ENCODE results near the gene TMPRSS7. TPM values are rescaled to one million over a fixed set of nuclear protein-coding genes. Genes with fewer than 3 reads are reported as not detected.

Gene TMPRSS7
- total RNA-seq, 4 donors from 2014 or later, result not detected

- H3K27me3 ChIP-seq, result no peaks in the 10 kb centered on the region
- in situ Hi-C loops (cut with MboI; ENCODE audit: low sequenced_read_pairs in 4 of 4), result loop anchor here in 1 of 4 donors (25.0 kb wide), 1 partner anchor 396 kb away; no protein-coding TSS in a partner anchor
- no peaks in the 10 kb centered on the region for H3K4me1 ChIP-seq
- DNase-seq (no peak), ATAC-seq (no peak)
- TF ChIP-seq CTCF (IDR thresholded peaks at IDR 0.05 in 4 of 5, conservative IDR thresholded peaks at IDR 0.05 in 1 of 5), result no peak
- TF ChIP-seq POLR2A (IDR thresholded peaks at IDR 0.05), result no peak
- H3K9me3 ChIP-seq, result no peaks in the 10 kb centered on the region
- H3K27ac ChIP-seq, result no peak overlapping the region
- no peak overlapping the region for H3K4me3 ChIP-seq
- H3K36me3 ChIP-seq, result no peaks in the 10 kb centered on the region
- intact Hi-C loops (cut with DNase I; ENCODE audit: low total_unique reads), result loop anchor here (10.0 kb wide), 1 partner anchor 419 kb away; no protein-coding TSS in a partner anchor
Measured at GRCh38 chr3:112115806-112116383, 81.4 kb downstream of the TMPRSS7 start.

GRCh38 chr3:112116748-112117186 is 82.2 kb downstream of the TMPRSS7 start:
- no peak for TF ChIP-seq CTCF (IDR thresholded peaks at IDR 0.05 in 4 of 5, conservative IDR thresholded peaks at IDR 0.05 in 1 of 5)
- TF ChIP-seq POLR2A (IDR thresholded peaks at IDR 0.05), result no peak
- intact Hi-C loops (cut with DNase I; ENCODE audit: low total_unique reads) (loop anchor here (10.0 kb wide), 1 partner anchor 418 kb away; no protein-coding TSS in a partner anchor), in situ Hi-C loops (cut with MboI; ENCODE audit: low sequenced_read_pairs in 4 of 4) (loop anchor here in 1 of 4 donors (25.0 kb wide), 1 partner anchor 396 kb away; no protein-coding TSS in a partner anchor)
- no peaks in the 10 kb centered on the region for H3K9me3 ChIP-seq
- DNase-seq, result no peak
- H3K36me3 ChIP-seq, result no peaks in the 10 kb centered on the region
- no peak for ATAC-seq
- H3K27me3 ChIP-seq, result no peaks in the 10 kb centered on the region
- no peak overlapping the region for H3K27ac ChIP-seq
- H3K4me1 ChIP-seq, result no peaks in the 10 kb centered on the region
- peak overlapping the region in 3 of 4 donors; percentile 24 to 42 (median 24) for H3K4me3 ChIP-seq

- no peaks in the 10 kb centered on the region for H3K27me3 ChIP-seq
- TF ChIP-seq CTCF (IDR thresholded peaks at IDR 0.05 in 4 of 5, conservative IDR thresholded peaks at IDR 0.05 in 1 of 5) (no peak), POLR2A (IDR thresholded peaks at IDR 0.05) (no peak)
- no peaks in the 10 kb centered on the region for H3K4me1 ChIP-seq
- in situ Hi-C loops (cut with MboI; ENCODE audit: low sequenced_read_pairs in 4 of 4) (loop anchor here in 1 of 4 donors (25.0 kb wide), 1 partner anchor 395 kb away; no protein-coding TSS in a partner anchor), intact Hi-C loops (cut with DNase I; ENCODE audit: low total_unique reads) (loop anchor here (10.0 kb wide), 1 partner anchor 417 kb away; no protein-coding TSS in a partner anchor)
- H3K27ac ChIP-seq, result no peak overlapping the region
- H3K9me3 ChIP-seq, result no peaks in the 10 kb centered on the region
- no peak overlapping the region for H3K4me3 ChIP-seq
- no peaks in the 10 kb centered on the region for H3K36me3 ChIP-seq
- DNase-seq, result no peak
- ATAC-seq, result no peak
Measured at GRCh38 chr3:112117415-112117814, 82.9 kb downstream of the TMPRSS7 start.

GRCh38 chr3:112117841-112118571 is 83.5 kb downstream of the TMPRSS7 start:
- H3K4me1 ChIP-seq, result no peaks in the 10 kb centered on the region
- in situ Hi-C loops (cut with MboI; ENCODE audit: low sequenced_read_pairs in 4 of 4) (loop anchor here in 1 of 4 donors (25.0 kb wide), 1 partner anchor 394 kb away; no protein-coding TSS in a partner anchor), intact Hi-C loops (cut with DNase I; ENCODE audit: low total_unique reads) (loop anchor here (10.0 kb wide), 1 partner anchor 417 kb away; no protein-coding TSS in a partner anchor)
- no peak overlapping the region for H3K27ac ChIP-seq
- DNase-seq (no peak), ATAC-seq (no peak)
- no peaks in the 10 kb centered on the region for H3K9me3 ChIP-seq
- no peak overlapping the region for H3K4me3 ChIP-seq
- TF ChIP-seq POLR2A (IDR thresholded peaks at IDR 0.05) (no peak), CTCF (IDR thresholded peaks at IDR 0.05 in 4 of 5, conservative IDR thresholded peaks at IDR 0.05 in 1 of 5) (no peak)
- H3K36me3 ChIP-seq, result no peaks in the 10 kb centered on the region
- H3K27me3 ChIP-seq, result no peaks in the 10 kb centered on the region

All from gastrocnemius medialis (tissue), 4 donors.